ENCODE results near the gene OSBP2.
A peak's percentile ranks its signal among the peaks of the same experiment; 100 is the strongest.
"Not testable (repeated sequence)": the region's sequence is repeated elsewhere in the genome, so short reads cannot be mapped to it uniquely, and the experiment has no call there.

The OSBP2 gene

GRCh38 chr22:30763815-30764673 lies 69.4 kb downstream of the OSBP2 start:
- peak; percentile 80 for DNase-seq (ENCODE audit: low read depth)

GRCh38 chr22:30767661-30768060 lies 73.0 kb downstream of the OSBP2 start:
- no peak for DNase-seq (ENCODE audit: low read depth)

DNA sequence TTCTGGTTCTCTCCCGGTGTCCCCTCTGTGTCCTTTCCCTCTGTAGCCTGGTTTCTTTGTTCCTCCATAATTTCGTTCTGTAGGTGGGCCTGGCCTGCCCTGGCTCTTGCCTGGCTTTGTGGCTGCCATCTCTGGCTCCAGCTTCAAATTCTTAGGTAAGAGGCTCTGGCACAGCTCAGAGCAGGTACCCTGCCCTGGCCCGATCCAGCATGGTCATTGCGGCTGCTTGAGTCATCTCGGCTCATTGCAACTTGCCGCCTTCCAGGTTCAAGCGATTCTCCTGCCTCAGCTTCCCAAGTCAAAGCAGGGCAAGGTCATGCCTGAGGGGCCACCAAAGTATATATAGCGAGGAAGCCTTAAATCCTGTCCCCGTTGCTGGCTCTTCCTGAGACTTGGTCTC lies 76.0 kb downstream of the OSBP2 start:
- DNase-seq (ENCODE audit: low read depth), result no peak

DNA sequence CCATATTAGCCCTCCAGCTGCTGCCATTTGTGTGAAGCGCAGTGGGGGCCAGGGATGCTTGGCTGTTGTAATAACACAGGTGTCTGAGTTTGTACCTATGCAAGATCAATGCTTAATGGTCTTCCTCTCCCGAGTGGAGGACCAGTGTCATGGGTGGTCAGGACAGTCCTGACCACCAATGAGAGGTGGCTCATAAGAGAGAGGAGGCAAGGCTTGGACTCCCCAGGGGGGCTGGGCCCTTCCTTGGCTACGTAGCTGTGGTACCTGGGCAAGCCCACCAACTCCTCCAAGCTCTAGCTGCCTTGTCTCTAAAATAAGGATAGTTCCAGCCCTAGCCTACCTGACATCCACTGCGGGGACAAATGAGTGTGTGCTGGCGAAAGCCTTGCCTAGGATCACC lies 79.2 kb downstream of the OSBP2 start:
- no peak for DNase-seq (ENCODE audit: low read depth)

DNA sequence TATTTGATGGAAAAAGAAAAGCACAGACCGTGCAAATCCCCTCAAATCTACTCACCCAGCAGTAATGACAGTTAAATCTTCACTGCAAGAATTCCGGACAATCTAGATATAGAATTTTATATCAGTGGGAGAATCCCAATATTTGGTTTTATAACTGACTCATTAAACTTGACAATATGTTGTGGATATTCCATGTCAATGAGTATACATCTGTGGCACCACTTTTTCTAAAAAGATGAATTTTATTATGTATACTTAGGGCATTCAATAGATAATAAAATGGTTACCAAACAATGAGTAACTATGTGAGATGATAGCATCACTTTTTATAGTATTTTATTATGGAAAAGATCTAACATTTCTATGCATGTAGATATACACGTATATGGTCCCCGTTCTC lies 79.9 kb downstream of the OSBP2 start:
- DNase-seq (ENCODE audit: low read depth), result no peak

GRCh38 chr22:30776476-30776875 lies 81.8 kb downstream of the OSBP2 start:
- DNase-seq (ENCODE audit: low read depth), result no peak

GRCh38 chr22:30777146-30777545 lies 82.5 kb downstream of the OSBP2 start:
- not testable (repeated sequence) for DNase-seq (ENCODE audit: low read depth)

GRCh38 chr22:30777587-30777986 lies 82.9 kb downstream of the OSBP2 start:
- no peak for DNase-seq (ENCODE audit: low read depth)

DNA sequence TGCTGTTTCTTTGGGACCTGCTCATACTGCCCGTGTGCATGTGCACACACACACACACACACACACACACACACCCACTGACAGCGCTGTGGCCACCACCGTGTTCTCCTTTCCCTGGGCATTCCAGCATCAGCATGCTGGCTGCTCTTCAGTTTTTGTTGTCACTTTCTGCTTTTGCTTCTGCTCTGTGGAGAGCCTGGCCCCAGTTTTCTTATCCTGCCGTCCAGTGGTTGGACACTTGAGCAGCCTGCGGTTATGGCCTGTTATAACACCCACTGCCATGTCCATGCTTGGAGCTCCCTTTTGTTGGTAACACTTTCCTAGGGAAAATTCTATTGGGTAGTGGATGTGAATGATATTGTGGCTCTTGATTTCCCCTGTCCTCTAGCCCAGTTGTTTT lies 83.6 kb downstream of the OSBP2 start:
- no peak for DNase-seq (ENCODE audit: low read depth)

- DNase-seq (ENCODE audit: low read depth), result no peak
These were observed 85.4 kb downstream of the OSBP2 start for GRCh38 chr22:30780026-30780425.

DNA sequence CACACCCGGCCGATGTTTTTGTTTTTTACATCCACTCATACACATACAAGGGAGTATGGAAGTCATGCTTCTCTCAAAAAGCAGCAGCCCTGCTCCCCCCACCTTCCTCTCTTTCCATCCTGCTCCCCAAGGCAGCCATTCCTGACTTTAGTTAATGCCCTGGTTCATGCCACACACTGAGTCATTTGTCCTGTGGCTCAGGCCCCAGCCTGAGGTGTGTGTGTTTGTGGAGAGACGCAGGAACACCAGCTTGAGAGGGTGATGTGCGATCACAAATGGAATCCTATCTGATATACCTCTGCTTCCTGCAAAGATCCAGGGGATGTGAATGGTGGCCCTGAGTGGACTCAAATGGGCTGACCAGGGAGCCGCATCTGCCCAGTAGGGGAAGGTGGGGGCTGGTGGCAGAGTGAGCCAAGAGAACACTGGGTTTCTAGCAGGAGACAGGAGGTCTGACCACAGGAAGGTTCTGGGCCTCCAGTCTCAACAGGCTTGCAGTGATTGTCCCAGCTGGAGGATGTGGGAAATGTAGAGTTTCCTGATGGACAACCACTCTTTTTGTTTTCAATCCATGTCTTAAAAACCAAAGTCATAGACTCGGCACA lies 86.7 kb downstream of the OSBP2 start:
- DNase-seq (ENCODE audit: low read depth), result no peak

DNA sequence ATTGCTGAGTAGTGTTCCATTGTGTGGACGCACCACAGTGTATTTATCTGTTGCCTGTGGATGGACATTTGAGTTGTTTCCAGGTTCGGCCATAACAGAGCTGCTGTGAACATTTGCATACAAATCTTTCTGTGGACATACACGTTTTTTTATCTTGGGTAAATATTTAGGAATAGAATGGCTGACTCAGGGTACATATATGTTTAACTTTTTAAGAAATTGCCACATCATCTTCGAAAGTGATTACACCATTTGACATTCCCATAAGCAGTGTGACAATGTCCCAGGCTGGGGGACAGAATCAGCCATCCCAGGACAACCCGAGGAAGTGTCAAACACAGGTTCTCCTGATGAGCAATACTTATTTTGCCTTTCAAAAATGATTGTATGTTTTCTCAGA lies 87.9 kb downstream of the OSBP2 start:
- DNase-seq (ENCODE audit: low read depth), result no peak

DNA sequence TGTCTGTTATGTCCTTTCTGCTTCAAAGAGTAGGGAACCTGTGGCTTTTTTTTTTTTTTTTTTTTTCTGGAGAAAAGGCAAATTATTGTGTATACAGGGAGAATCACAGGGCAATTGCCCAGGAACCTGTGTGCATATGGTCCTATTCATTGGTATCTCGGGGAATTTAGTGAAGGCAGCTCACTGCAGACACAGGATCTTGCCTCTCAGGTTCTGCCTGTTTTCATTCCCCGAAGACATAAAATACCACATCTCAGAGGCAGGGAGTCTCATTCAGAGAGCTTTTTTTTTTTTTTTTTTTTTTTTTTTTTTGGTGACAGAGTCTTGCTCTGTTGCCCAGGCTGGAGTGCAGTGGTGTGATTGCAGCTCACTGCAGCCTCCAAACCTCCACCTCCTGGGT lies 88.3 kb downstream of the OSBP2 start:
- DNase-seq (ENCODE audit: low read depth), result no peak

DNA sequence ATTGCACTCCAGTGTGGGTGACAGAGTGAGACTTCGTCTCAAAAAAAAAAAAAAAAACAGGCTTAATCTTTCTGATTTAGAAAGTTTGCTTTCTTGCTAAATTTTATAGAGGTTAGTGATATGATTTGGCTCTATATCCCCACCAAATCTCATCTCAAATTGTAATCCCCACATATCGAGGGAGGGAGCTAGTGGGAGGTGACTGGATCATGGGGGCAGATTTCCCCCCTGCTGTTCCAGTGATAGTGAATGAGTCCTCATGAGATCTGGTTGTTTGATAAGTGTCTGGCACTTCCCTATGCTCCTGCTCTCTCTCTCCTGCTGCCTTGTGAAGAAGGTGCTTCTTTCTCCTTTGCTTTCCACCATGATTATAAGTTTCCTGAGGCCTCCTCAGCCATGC lies 90.9 kb downstream of the OSBP2 start:
- no peak for DNase-seq (ENCODE audit: low read depth)

DNA sequence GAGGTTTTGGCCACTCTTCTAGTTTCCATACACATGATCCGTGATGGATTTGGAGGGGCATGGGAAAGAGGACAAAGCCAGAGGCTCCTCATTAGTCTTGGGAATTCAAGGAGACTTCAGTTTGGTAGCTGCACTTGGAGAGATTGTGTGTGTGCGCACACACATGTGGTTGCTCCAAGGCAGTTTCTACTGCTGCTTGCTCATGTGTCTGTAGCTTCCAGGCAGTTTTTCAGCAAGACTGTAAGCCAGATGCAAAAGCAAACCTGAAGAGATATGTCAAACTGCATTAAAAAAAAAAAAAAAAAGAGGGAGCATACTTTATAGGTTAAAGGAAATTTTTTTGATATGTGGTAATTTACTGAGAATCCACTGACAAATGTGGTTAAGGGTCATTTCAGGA lies 95.7 kb downstream of the OSBP2 start:
- DNase-seq (ENCODE audit: low read depth), result no peak

GRCh38 chr22:30792456-30792855 lies 97.8 kb downstream of the OSBP2 start:
- no peak for DNase-seq (ENCODE audit: low read depth)

- DNase-seq (ENCODE audit: low read depth), result no peak
These were observed 100.4 kb downstream of the OSBP2 start for GRCh38 chr22:30795118-30795517.

GRCh38 chr22:30801695-30802094 lies 107.0 kb downstream of the OSBP2 start:
- DNase-seq (ENCODE audit: low read depth), result no peak

DNA sequence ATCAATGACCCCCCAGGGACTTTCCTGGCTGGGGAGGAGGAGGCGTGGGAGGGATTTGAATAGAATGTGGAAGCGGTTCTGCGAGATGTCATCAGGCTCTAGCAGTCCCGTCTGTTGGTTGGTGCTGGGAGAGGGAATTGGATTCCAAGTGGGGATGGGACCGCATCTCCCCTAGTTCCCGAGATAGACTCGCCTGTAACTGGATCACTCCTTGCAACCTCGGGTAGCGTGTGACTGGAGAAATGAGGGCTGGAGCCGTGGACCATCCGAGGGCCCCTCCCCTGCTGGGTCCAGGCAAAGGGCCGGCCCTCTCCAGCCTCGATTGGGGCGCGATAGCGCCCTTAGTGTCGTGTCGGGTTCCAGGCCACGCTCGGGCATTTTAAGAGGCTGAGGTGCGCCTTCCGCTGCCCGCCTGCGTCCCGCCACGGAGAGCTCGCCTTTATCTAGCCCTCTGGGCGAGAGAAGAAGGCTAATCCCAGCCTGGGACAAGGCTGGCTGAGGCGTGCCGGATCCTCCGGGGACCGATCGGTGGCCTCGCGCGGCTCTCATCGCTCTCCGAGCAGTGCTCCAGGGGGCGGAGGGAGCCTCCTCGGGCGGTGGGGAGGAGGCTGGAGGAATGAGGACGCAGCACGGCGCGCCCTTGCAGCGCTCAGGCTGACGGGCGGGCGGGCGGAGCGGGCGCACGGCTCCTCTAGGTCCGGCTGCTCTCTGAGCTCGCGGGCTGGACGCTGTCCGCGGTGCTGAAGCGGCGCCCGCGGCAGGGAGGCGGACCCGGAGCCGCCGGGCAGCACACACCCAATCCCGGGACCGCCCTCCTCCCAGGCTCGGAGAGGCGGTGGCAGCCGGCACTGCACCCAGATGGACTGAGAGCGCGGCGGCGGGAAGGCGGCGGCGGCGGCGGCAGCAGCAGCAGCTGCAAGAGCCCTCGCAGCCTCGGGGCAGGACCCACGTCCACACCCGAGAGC lies 107.8 kb downstream of the OSBP2 start:
- peak; percentile 85 for DNase-seq (ENCODE audit: low read depth)

DNA sequence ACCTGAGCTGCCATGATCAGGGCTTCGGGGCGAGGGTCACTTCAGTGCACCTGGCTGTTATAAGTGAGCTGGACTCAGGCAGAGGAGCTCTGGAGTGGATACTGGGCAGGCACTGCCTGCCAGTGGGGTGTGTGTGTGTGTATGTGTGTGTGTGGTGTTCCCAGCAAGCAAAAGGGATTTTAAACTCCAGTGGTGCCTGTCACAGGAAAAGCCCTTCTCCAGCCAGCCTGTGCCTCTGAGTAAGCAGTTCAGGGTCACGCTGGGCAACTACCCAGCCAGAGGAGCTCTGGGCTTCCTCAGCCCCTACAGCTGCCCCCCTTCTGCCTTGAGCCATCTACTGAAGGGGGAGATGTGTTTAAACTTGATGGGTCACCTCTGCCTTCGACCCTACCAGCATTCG lies 109.0 kb downstream of the OSBP2 start:
- DNase-seq (ENCODE audit: low read depth), result no peak

GRCh38 chr22:30804626-30805025 lies 110.0 kb downstream of the OSBP2 start:
- no peak for DNase-seq (ENCODE audit: low read depth)

DNA sequence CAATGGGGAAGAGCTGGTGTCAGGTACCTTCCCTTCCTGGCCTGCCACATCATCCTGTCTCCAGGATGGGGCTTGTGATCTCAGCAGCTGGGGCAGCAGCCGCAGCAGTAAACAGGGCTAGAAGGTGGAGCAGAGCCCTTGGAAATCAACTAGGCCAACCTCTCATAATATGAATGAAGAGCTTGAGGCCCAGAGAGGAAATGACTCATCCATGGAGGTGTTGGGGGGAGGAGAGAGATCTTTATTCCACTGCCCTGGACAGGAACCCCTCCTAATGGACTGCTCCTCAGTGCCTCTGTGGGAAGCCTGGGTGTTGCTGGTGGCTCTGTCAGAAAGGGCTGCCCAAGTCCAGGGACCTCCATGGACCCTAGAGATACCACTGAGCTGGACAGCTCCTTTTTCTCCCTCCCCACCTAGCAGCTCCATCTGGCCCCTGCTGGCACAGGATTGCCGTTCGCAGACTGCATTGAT lies 111.8 kb downstream of the OSBP2 start:
- DNase-seq (ENCODE audit: low read depth), result peak; percentile 73
